CD14-positive monocyte (primary cell): Measurements from ENCODE around the gene HIVEP3. TPM values are rescaled to one million over a fixed set of nuclear protein-coding genes. Genes with fewer than 3 reads are reported as not detected.

Experiments used
- DNase-seq, 3 donors: peaks; one replicate each; pipeline ENCODE4 v3.0.0-alpha.2; 2011 to 2022
- H2AFZ ChIP-seq: 2 replicates; pipeline ENCODE4 v1.6.0; 2012; ENCODE audit warnings: mild to moderate bottlenecking, low read depth, low read length, inconsistent platforms; ENCODE audit not compliant: insufficient read depth, poor library complexity, severe bottlenecking
- H3K27ac ChIP-seq, 2 donors: 1 replicate in 1 of 2; 2 replicates in 1 of 2; pipeline ENCODE4 v1.5.1; 2012 to 2013; ENCODE audit warnings: low read length in 2 of 2, control low read depth in 1 of 2, inconsistent platforms in 1 of 2, low read depth in 1 of 2, mild to moderate bottlenecking in 1 of 2
- H3K27me3 ChIP-seq, 2 donors: one replicate each; pipeline versions ENCODE4 v1.6.0 to v1.6.1; 2011 to 2013; ENCODE audit warnings: low read length in 2 of 2; ENCODE audit not compliant: control insufficient read depth in 2 of 2, insufficient read depth in 2 of 2
- H3K36me3 ChIP-seq, 2 donors: replicated peaks in 1 of 2; 1 replicate in 1 of 2; 2 replicates in 1 of 2; pipeline versions ENCODE4 v1.5.1 to v1.6.1; 2012 to 2013; ENCODE audit warnings: low read length in 2 of 2, control low read depth in 1 of 2, inconsistent platforms in 1 of 2, mild to moderate bottlenecking in 1 of 2; ENCODE audit not compliant: insufficient read depth in 2 of 2, control insufficient read depth in 1 of 2
- H3K4me1 ChIP-seq, 2 donors: 1 replicate in 1 of 2; 2 replicates in 1 of 2; pipeline versions ENCODE4 v1.5.1 to v1.6.1; 2012 to 2013; ENCODE audit warnings: low read length in 2 of 2, control low read depth in 1 of 2, inconsistent platforms in 1 of 2, mild to moderate bottlenecking in 1 of 2, moderate library complexity in 1 of 2; ENCODE audit not compliant: insufficient read depth in 2 of 2, control insufficient read depth in 1 of 2
- H3K4me2 ChIP-seq: replicated peaks from 2 replicates; pipeline ENCODE3; 2012; ENCODE audit warnings: low read length, moderate library complexity, mild to moderate bottlenecking; ENCODE audit not compliant: poor library complexity, severe bottlenecking; ENCODE audit errors: extremely low read depth
- H3K4me3 ChIP-seq, 3 experiments: fragments of 200-600 bp in 1 of 3; sonication (generic) in 1 of 3; replicated peaks in 1 of 3; 1 replicate in 2 of 3; 2 replicates in 1 of 3; pipeline ENCODE4 v1.5.1; 2011 to 2013; ENCODE audit warnings: low read length in 3 of 3, mild to moderate bottlenecking in 3 of 3, control low read depth in 2 of 3, low read depth in 2 of 3, inconsistent platforms in 1 of 3, moderate library complexity in 1 of 3
- H3K79me2 ChIP-seq: 2 replicates; pipeline ENCODE4 v1.6.0; 2012; ENCODE audit warnings: mild to moderate bottlenecking, control low read depth, inconsistent platforms, low read length, moderate library complexity; ENCODE audit not compliant: insufficient read depth
- H3K9ac ChIP-seq: 2 replicates; pipeline ENCODE4 v1.6.0; 2017; ENCODE audit warnings: low read length, mild to moderate bottlenecking; ENCODE audit not compliant: insufficient read depth, poor library complexity, severe bottlenecking
- H3K9me3 ChIP-seq, 2 donors: replicated peaks in 1 of 2; 1 replicate in 1 of 2; 2 replicates in 1 of 2; pipeline versions ENCODE4 v1.5.1 to v1.6.1; 2012 to 2013; ENCODE audit warnings: low read length in 2 of 2, control low read depth in 1 of 2; ENCODE audit not compliant: control insufficient read depth in 1 of 2, insufficient read depth in 1 of 2
- H4K20me1 ChIP-seq: 2 replicates; pipeline ENCODE4 v1.6.0; 2012; ENCODE audit warnings: mild to moderate bottlenecking, low read length, control low read depth, moderate library complexity; ENCODE audit not compliant: insufficient read depth
- H3K27ac Mint-ChIP-seq, 7 donors: one replicate each; pipeline ENCODE4 v1.8.0; 2020; ENCODE audit warnings: mild to moderate bottlenecking in 7 of 7, mixed read lengths in 7 of 7, moderate library complexity in 6 of 7, inconsistent platforms in 2 of 7
- H3K27me3 Mint-ChIP-seq, 3 donors: one replicate each; pipeline ENCODE4 v1.8.0; 2021 to 2022; ENCODE audit warnings: low read depth in 3 of 3, mild to moderate bottlenecking in 3 of 3, mixed read lengths in 3 of 3, moderate library complexity in 3 of 3, inconsistent platforms in 1 of 3
- H3K36me3 Mint-ChIP-seq, 2 donors: one replicate each; pipeline ENCODE4 v1.8.0; 2020; ENCODE audit warnings: mixed read lengths in 2 of 2, inconsistent platforms in 1 of 2, mild to moderate bottlenecking in 1 of 2
- H3K4me1 Mint-ChIP-seq: one replicate; pipeline ENCODE4 v1.8.0; 2020; ENCODE audit warnings: mild to moderate bottlenecking, mixed read lengths
- H3K4me3 Mint-ChIP-seq, 2 donors: one replicate each; pipeline ENCODE4 v1.8.0; 2020; ENCODE audit warnings: mild to moderate bottlenecking in 2 of 2, mixed read lengths in 2 of 2, moderate library complexity in 1 of 2
- H3K9me3 Mint-ChIP-seq, 7 donors: one replicate each; pipeline ENCODE4 v1.8.0; 2020 to 2022; ENCODE audit warnings: mixed read lengths in 7 of 7, mild to moderate bottlenecking in 6 of 7, moderate library complexity in 6 of 7, inconsistent platforms in 2 of 7
- CTCF ChIP-seq: fragments of 200-600 bp; IDR thresholded peaks from one replicate; pipeline ENCODE4 v1.8.0; 2022; ENCODE audit warnings: antibody characterized with exemption, mild to moderate bottlenecking
- WGBS: methylation state at CpG from one replicate; pipeline ENCODE4 v1.1.5; 2013; ENCODE audit warnings: missing lambda C conversion rate; ENCODE audit not compliant: insufficient coverage; 5-methylcytosine and 5-hydroxymethylcytosine counted together
- intact Hi-C, 2 donors: fragments of 100-400 bp; cut with micrococcal nuclease; formaldehyde crosslinking; loops; one replicate each; pipeline versions ENCODE4 v1.15.0 to v1.15.1; 2023
- polyA plus RNA-seq, 3 donors: library from polyadenylated mRNA; depleted of rRNA in 1 of 3; unstranded in 2 of 3; stranded (reverse) in 1 of 3; fragments of 300-500 nt in 2 of 3; fragments of >200 nt in 1 of 3; fragmentation: Illumina TruSeq in 2 of 3; gene quantifications; 1 replicate in 2 of 3; 2 replicates in 1 of 3; pipeline ENCODE4 v1.2.3, GENCODE V29; 2012 to 2021

HIVEP3 gene
- polyA plus RNA-seq, 3 donors: 1.2 to 3.7 (median 1.8) TPM

DNA sequence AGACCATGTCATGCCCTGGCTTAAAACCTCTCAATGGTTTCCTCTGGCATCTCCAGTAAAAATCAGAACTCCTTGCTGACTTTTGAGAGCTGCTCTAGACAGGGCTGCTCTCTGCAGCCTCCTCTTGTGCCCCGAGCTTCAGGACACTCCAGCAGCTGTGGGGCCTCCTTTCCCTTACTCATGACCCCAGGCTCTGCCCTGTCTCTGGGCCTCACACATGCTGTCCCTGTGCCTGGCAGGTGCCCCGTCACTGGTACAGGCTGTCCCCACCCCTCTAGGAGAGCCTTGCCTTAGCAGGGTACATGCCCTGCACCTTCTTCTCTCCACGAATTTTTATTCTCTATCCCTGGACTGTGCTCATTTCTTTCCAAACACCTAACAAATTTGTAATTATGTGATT, 43.2 kb downstream of the HIVEP3 start:
- Histone ChIP-seq H3K4me3 (no peak overlapping the region), H4K20me1 (no peaks in the 10 kb centered on the region), H2AFZ (no peak overlapping the region), H3K9ac (no peak overlapping the region), H3K9me3 (no peaks in the 10 kb centered on the region), H3K4me2 (no peak overlapping the region), H3K36me3 (no peaks in the 10 kb centered on the region), H3K27ac (no peak overlapping the region), H3K27me3 (no peaks in the 10 kb centered on the region), H3K79me2 (no peaks in the 10 kb centered on the region), H3K4me1 (peaks cover 0 to 8% of the 10 kb centered on the region in 2 donors)
- H3K4me1 Mint-ChIP-seq: peaks cover 12% of the 10 kb centered on the region
- no peaks in the 10 kb centered on the region for H3K36me3 Mint-ChIP-seq
- H3K9me3 Mint-ChIP-seq: peaks cover 0 to 5% (median 2%) of the 10 kb centered on the region in 7 donors
- H3K27me3 Mint-ChIP-seq: peaks cover 0 to 8% (median 1%) of the 10 kb centered on the region in 3 donors
- no peak overlapping the region for H3K4me3 Mint-ChIP-seq
- no peak for DNase-seq
- H3K27ac Mint-ChIP-seq: no peak overlapping the region
- intact Hi-C loops: no loop called here
- TF ChIP-seq CTCF: no peak
- WGBS: 81% methylated on average over 2 of the region's 3 CpGs

GRCh38 chr1:41874903-41875411, 43.8 kb downstream of the HIVEP3 start:
- no peak overlapping the region for H3K4me3 ChIP-seq
- no peak for TF ChIP-seq CTCF
- H3K9me3 ChIP-seq: no peaks in the 10 kb centered on the region
- no peak for DNase-seq
- Mint-ChIP-seq H3K4me3 (no peak overlapping the region), H3K4me1 (peaks cover 16% of the 10 kb centered on the region), H3K36me3 (no peaks in the 10 kb centered on the region), H3K27me3 (peaks cover 0 to 8% (median 2%) of the 10 kb centered on the region in 3 donors), H3K27ac (no peak overlapping the region), H3K9me3 (peaks cover 0 to 5% (median 2%) of the 10 kb centered on the region in 7 donors)
- H2AFZ ChIP-seq: no peak overlapping the region
- H3K79me2 ChIP-seq: no peaks in the 10 kb centered on the region
- H3K27ac ChIP-seq: no peak overlapping the region
- 94% methylated on average over 7 of the region's 7 CpGs for WGBS
- no peaks in the 10 kb centered on the region for H3K36me3 ChIP-seq
- H3K4me1 ChIP-seq: peaks cover 0 to 8% of the 10 kb centered on the region in 2 donors
- no peaks in the 10 kb centered on the region for H3K27me3 ChIP-seq
- intact Hi-C loops: no loop called here
- H3K4me2 ChIP-seq: no peak overlapping the region
- no peak overlapping the region for H3K9ac ChIP-seq
- no peaks in the 10 kb centered on the region for H4K20me1 ChIP-seq
